IMR-90 (cell line): ENCODE data around the gene TEAD2. TPM values are rescaled to one million over a fixed set of nuclear protein-coding genes. Genes with fewer than 3 reads are reported as not detected.
A peak's percentile ranks its signal among the peaks of the same experiment; 100 is the strongest.

Experiments
- ATAC-seq: fragments of 200-7000 bp; cut with Tn5 transposase; 2 replicates; pipeline ENCODE4 v1.9.1; 2020; ENCODE audit warnings: low read depth, mild to moderate bottlenecking, moderate library complexity
- BruUV-seq: library from RNA; stranded (reverse); fragments of 400-500 nt; replicated peaks from 2 replicates; lab custom pipeline; 2021; lab: Mats Ljungman, UMichigan
- CTCF ChIA-PET: fragments of 300-600 bp; formaldehyde crosslinking; extraction: SDS; loops from one replicate; lab custom pipeline; 2021; ENCODE audit warnings: antibody characterized with exemption; lab: Yijun Ruan, JAX
- POLR2A ChIA-PET: fragments of 300-600 bp; sonication (Branson Sonifier 250); formaldehyde crosslinking; loops from one replicate; lab custom pipeline; 2022; ENCODE audit warnings: antibody characterized with exemption; ENCODE audit not compliant: unreplicated experiment; lab: Charles Lee
- DNase-seq: peaks from one replicate; pipeline ENCODE4 v3.0.0; 2013
- H2AFZ ChIP-seq: replicated peaks from 2 replicates; pipeline ENCODE3; 2013; ENCODE audit warnings: low read length, mild to moderate bottlenecking; ENCODE audit not compliant: poor library complexity
- H2AK5ac ChIP-seq: 2 replicates; pipeline ENCODE4 v1.6.1; 2013; ENCODE audit warnings: low read depth, low read length, inconsistent platforms
- H2AK9ac ChIP-seq: replicated peaks from 2 replicates; pipeline ENCODE3; 2013; ENCODE audit warnings: mild to moderate bottlenecking, low read depth, low read length, moderate library complexity; ENCODE audit not compliant: poor library complexity
- H2BK120ac ChIP-seq: 2 replicates; pipeline ENCODE4 v1.6.1; 2013; ENCODE audit warnings: low read depth, low read length, inconsistent platforms
- H2BK15ac ChIP-seq: 3 replicates; pipeline ENCODE4 v1.6.1; 2013; ENCODE audit warnings: low read depth, low read length, inconsistent platforms
- H2BK20ac ChIP-seq: 2 replicates; pipeline ENCODE4 v1.6.1; 2013; ENCODE audit warnings: low read depth, mild to moderate bottlenecking, inconsistent platforms, low read length, moderate library complexity
- H2BK5ac ChIP-seq: 2 replicates; pipeline ENCODE4 v1.6.1; 2013; ENCODE audit warnings: mild to moderate bottlenecking, low read depth, low read length, inconsistent platforms; ENCODE audit not compliant: poor library complexity, severe bottlenecking
- H3K14ac ChIP-seq: replicated peaks from 2 replicates; pipeline ENCODE4 v1.6.1; 2013; ENCODE audit warnings: low read depth, low read length, inconsistent platforms
- H3K18ac ChIP-seq: 2 replicates; pipeline ENCODE4 v1.6.1; 2013; ENCODE audit warnings: low read depth, low read length, control low read depth
- H3K23ac ChIP-seq: 2 replicates; pipeline ENCODE4 v1.6.1; 2013; ENCODE audit warnings: low read depth, low read length, inconsistent platforms
- H3K27ac ChIP-seq: 2 replicates; pipeline ENCODE4 v1.5.1; 2013; ENCODE audit warnings: mild to moderate bottlenecking, control low read depth, low read length; ENCODE audit not compliant: insufficient read depth
- H3K27me3 ChIP-seq: 2 replicates; pipeline ENCODE4 v1.6.1; 2013; ENCODE audit warnings: low read length; ENCODE audit not compliant: control insufficient read depth, insufficient read depth
- H3K36me3 ChIP-seq: 2 replicates; pipeline ENCODE4 v1.6.1; 2013; ENCODE audit warnings: low read length, mixed read lengths; ENCODE audit not compliant: control insufficient read depth, insufficient read depth
- H3K4ac ChIP-seq: 2 replicates; pipeline ENCODE4 v1.6.1; 2013; ENCODE audit warnings: low read depth, low read length, inconsistent platforms
- H3K4me1 ChIP-seq: 2 replicates; pipeline ENCODE4 v1.6.1; 2013; ENCODE audit warnings: low read length, mixed read lengths; ENCODE audit not compliant: control insufficient read depth, insufficient read depth
- H3K4me2 ChIP-seq: 2 replicates; pipeline ENCODE4 v1.6.1; 2013; ENCODE audit warnings: low read depth, mild to moderate bottlenecking, control low read depth, low read length, moderate library complexity
- H3K4me3 ChIP-seq: 2 replicates; pipeline ENCODE4 v1.5.1; 2013; ENCODE audit warnings: low read depth, mild to moderate bottlenecking, control low read depth, low read length, moderate library complexity; ENCODE audit not compliant: insufficient read depth
- H3K56ac ChIP-seq: 2 replicates; pipeline ENCODE4 v1.6.1; 2013; ENCODE audit warnings: low read length, inconsistent platforms; ENCODE audit not compliant: insufficient read depth; ENCODE audit errors: extremely low read depth
- H3K79me1 ChIP-seq, 2 experiments: 2 replicates each; pipeline ENCODE4 v1.6.1; 2013; ENCODE audit warnings: low read length in 2 of 2, inconsistent platforms in 1 of 2, low read depth in 1 of 2
- H3K9ac ChIP-seq: 2 replicates; pipeline ENCODE4 v1.6.1; 2013; ENCODE audit warnings: low read depth, low read length, control low read depth
- H3K9me1 ChIP-seq: 2 replicates; pipeline ENCODE4 v1.6.1; 2013; ENCODE audit warnings: low read length, inconsistent platforms; ENCODE audit not compliant: insufficient read depth
- H3K9me3 ChIP-seq: 2 replicates; pipeline ENCODE4 v1.6.1; 2013; ENCODE audit warnings: low read length; ENCODE audit not compliant: control insufficient read depth, insufficient read depth
- H4K20me1 ChIP-seq: 2 replicates; pipeline ENCODE4 v1.6.1; 2013; ENCODE audit warnings: low read length, inconsistent platforms; ENCODE audit not compliant: insufficient read depth
- H4K5ac ChIP-seq: 2 replicates; pipeline ENCODE4 v1.6.1; 2013; ENCODE audit warnings: mild to moderate bottlenecking, low read depth, low read length, control low read depth
- H4K8ac ChIP-seq, 2 experiments: 2 replicates each; pipeline ENCODE4 v1.6.1; 2013; ENCODE audit warnings: low read depth in 2 of 2, low read length in 2 of 2, control low read depth in 1 of 2, inconsistent platforms in 1 of 2
- H4K91ac ChIP-seq: 2 replicates; pipeline ENCODE4 v1.6.1; 2013; ENCODE audit warnings: low read depth, low read length, inconsistent platforms; ENCODE audit not compliant: insufficient read depth
- BHLHE40 ChIP-seq: fragments of 150-350 bp; IDR thresholded peaks from 2 replicates; pipeline ENCODE4 v1.6.1; 2016; ENCODE audit warnings: mild to moderate bottlenecking, low read depth, low read length
- CEBPB ChIP-seq: IDR thresholded peaks from 2 replicates; pipeline ENCODE4 v1.6.1; 2012; ENCODE audit warnings: low read depth, low read length, improper control_type of control experiment
- CHD1 ChIP-seq: IDR thresholded peaks from 2 replicates; pipeline ENCODE4 v1.6.1; 2012; ENCODE audit warnings: low read depth, low read length, improper control_type of control experiment
- CTCF ChIP-seq: conservative IDR thresholded peaks from 2 replicates; pipeline ENCODE4 v1.5.1; 2012; ENCODE audit warnings: mild to moderate bottlenecking, low read depth, low read length, improper control_type of control experiment
- ELK1 ChIP-seq: fragments of 150-350 bp; IDR thresholded peaks from 2 replicates; pipeline ENCODE4 v1.6.1; 2016; ENCODE audit warnings: low read depth, mild to moderate bottlenecking, low read length, moderate library complexity, borderline replicate concordance
- FOS ChIP-seq: fragments of 150-350 bp; IDR thresholded peaks from 2 replicates; pipeline ENCODE4 v1.6.1; 2016; ENCODE audit warnings: low read depth, low read length
- MAFK ChIP-seq: IDR thresholded peaks from 2 replicates; pipeline ENCODE4 v1.6.1; 2012; ENCODE audit warnings: low read depth, low read length, improper control_type of control experiment
- MAZ ChIP-seq: IDR thresholded peaks from 2 replicates; pipeline ENCODE4 v1.6.1; 2012; ENCODE audit warnings: low read depth, mild to moderate bottlenecking, low read length, improper control_type of control experiment, moderate library complexity, borderline replicate concordance
- MXI1 ChIP-seq: IDR thresholded peaks from 2 replicates; pipeline ENCODE4 v1.6.1; 2012; ENCODE audit warnings: low read depth, mild to moderate bottlenecking, low read length, moderate library complexity, borderline replicate concordance
- NFE2L2 ChIP-seq: fragments of 150-350 bp; IDR thresholded peaks from 2 replicates; pipeline ENCODE4 v1.6.1; 2016; ENCODE audit warnings: low read depth, mild to moderate bottlenecking, low read length
- POLR2A ChIP-seq: IDR thresholded peaks from 2 replicates; pipeline ENCODE4 v1.6.1; 2012; ENCODE audit warnings: mild to moderate bottlenecking, low read depth, low read length
- RCOR1 ChIP-seq: IDR thresholded peaks from 2 replicates; pipeline ENCODE4 v1.6.1; 2012; ENCODE audit warnings: mild to moderate bottlenecking, low read length, improper control_type of control experiment; ENCODE audit not compliant: insufficient replicate concordance
- RFX5 ChIP-seq: IDR thresholded peaks from 2 replicates; pipeline ENCODE4 v1.8.0; 2012; ENCODE audit warnings: low read depth, mild to moderate bottlenecking, low read length, moderate library complexity
- SMC3 ChIP-seq: fragments of 150-350 bp; IDR thresholded peaks from 2 replicates; pipeline ENCODE4 v1.6.1; 2016; ENCODE audit warnings: low read depth, mild to moderate bottlenecking, antibody characterized with exemption, low read length, moderate library complexity
- USF2 ChIP-seq: fragments of 150-350 bp; IDR thresholded peaks from 2 replicates; pipeline ENCODE4 v1.6.1; 2017; ENCODE audit warnings: mild to moderate bottlenecking, antibody characterized with exemption, low read length, low read depth
- whole genome bisulfite sequencing, 2 experiments: methylation state at CpG; one replicate each; pipeline versions ENCODE4 v1.1.5 to v1.1.7; 2013; ENCODE audit warnings: missing lambda C conversion rate in 2 of 2; ENCODE audit not compliant: insufficient read length in 1 of 2; ENCODE audit errors: extremely low coverage in 2 of 2; 5-methylcytosine and 5-hydroxymethylcytosine counted together
- dilution Hi-C: fragments of 300-500 bp; cut with HindIII; formaldehyde crosslinking; loops from one replicate; pipeline ENCODE4 v1.14.3; 2018; ENCODE audit warnings: low sequenced_read_pairs; ENCODE audit not compliant: unreplicated experiment
- in situ Hi-C: fragments of 300-500 bp; cut with MboI; formaldehyde crosslinking; loops from 3 replicates; pipeline ENCODE4 v1.14.3; 2019; ENCODE audit warnings: low sequenced_read_pairs, inconsistent platforms, mixed read lengths
- intact Hi-C: fragments of 100-400 bp; cut with micrococcal nuclease; formaldehyde crosslinking; loops from 2 replicates; pipeline ENCODE4 v1.10.0; 2022
- polyA plus RNA-seq, 3 experiments: library from polyadenylated mRNA; depleted of rRNA; stranded (reverse); fragments of >200 nt; gene quantifications; 2 replicates each; pipeline ENCODE4 v1.2.3, GENCODE V29; 2012; ENCODE audit warnings: low replicate concordance in 1 of 3
- total RNA-seq: library from RNA; depleted of rRNA; stranded (reverse); fragments of >200 nt; gene quantifications from 2 replicates; pipeline ENCODE4 v1.2.3, GENCODE V29; 2012

The TEAD2 gene
- total and polyA plus RNA-seq, 2 of the 4 experiments (the other 2 are of a cell fraction), result 30.8 to 33.6 TPM

GRCh38 chr19:49390131-49390928 is 28.1 kb upstream of the TEAD2 start:
- no peak for ATAC-seq
- Histone ChIP-seq H2AFZ (no peak overlapping the region), H3K27ac (no peak overlapping the region), H3K9me1 (no peaks in the 10 kb centered on the region), H3K9ac (no peak overlapping the region), H3K23ac (no peak overlapping the region), H3K4me2 (no peak overlapping the region), H2BK15ac (no peak overlapping the region), H3K9me3 (no peaks in the 10 kb centered on the region), H3K14ac (no peak overlapping the region), H2BK120ac (no peak overlapping the region), H3K18ac (no peak overlapping the region), H3K56ac (no peak overlapping the region), H2AK9ac (peak overlapping the region; percentile 65), H4K20me1 (no peaks in the 10 kb centered on the region), H3K4me1 (no peaks in the 10 kb centered on the region), H2BK5ac (no peak overlapping the region), H3K4ac (no peak overlapping the region), H4K91ac (no peak overlapping the region), H3K27me3 (peaks cover 37% of the 10 kb centered on the region), H4K8ac (no peak overlapping the region), H3K79me1 (no peaks in the 10 kb centered on the region), H3K36me3 (no peaks in the 10 kb centered on the region), H2BK20ac (no peak overlapping the region), H3K4me3 (no peak overlapping the region), H2AK5ac (no peak overlapping the region), H4K5ac (no peak overlapping the region)
- dilution Hi-C loops, result no loop called here
- 64% methylated on average over 6 of the region's 26 CpGs; no CpG with 5 or more reads in 1 of the 2 experiments for WGBS, 2 experiments
- POLR2A ChIA-PET, result no interaction called here
- no peak for DNase-seq
- CTCF ChIA-PET, result interaction anchor here (1.4 kb wide), 1 partner anchor 156 kb away, joined by 3 read pairs; no protein-coding TSS in a partner anchor
- BruUV-seq, result no TSS peak
- in situ Hi-C loops, result loop anchor here (10.0 kb wide), 1 partner anchor 54 kb away; the partner anchor contains the start of gene SLC17A7
- intact Hi-C loops, result no loop called here
- no peak for TF ChIP-seq MXI1
- TF ChIP-seq CEBPB, result no peak
- no peak for TF ChIP-seq NFE2L2
- no peak for TF ChIP-seq RFX5
- no peak for TF ChIP-seq SMC3
- no peak for TF ChIP-seq USF2
- TF ChIP-seq FOS, result no peak
- no peak for TF ChIP-seq RCOR1
- TF ChIP-seq CHD1, result no peak
- TF ChIP-seq POLR2A, result no peak
- no peak for TF ChIP-seq MAFK
- TF ChIP-seq ELK1, result no peak
- no peak for TF ChIP-seq BHLHE40
- no peak for TF ChIP-seq CTCF
- TF ChIP-seq MAZ, result no peak
